Endothelial cell of umbilical vein (primary cell): ENCODE results near the gene PIK3R2. TPM values are rescaled to one million over a fixed set of nuclear protein-coding genes. Genes with fewer than 3 reads are reported as not detected.

Experiments
- BruUV-seq: library from RNA; stranded (reverse); fragments of 400-500 nt; replicated peaks from 2 replicates; lab custom pipeline; 2021; lab: Mats Ljungman, UMichigan
- CTCF ChIA-PET: fragments of 300-600, 350-600 bp; sonication (Branson Sonifier 250); formaldehyde crosslinking; loops from one replicate; lab custom pipeline; 2021; ENCODE audit warnings: antibody characterized with exemption, inconsistent platforms; lab: Charles Lee
- POLR2A ChIA-PET: fragments of 300-600, 350-600 bp; sonication (Branson Sonifier 250); formaldehyde crosslinking; loops from one replicate; lab custom pipeline; 2021; ENCODE audit warnings: antibody characterized with exemption, inconsistent platforms; lab: Charles Lee
- DNase-seq: peaks from one replicate; pipeline ENCODE4 v3.0.0-alpha.2; 2011; ENCODE audit warnings: low read depth, low spot score
- FAIRE-seq: peaks from 2 replicates; lab custom pipeline; 2011; peaks lifted over from hg19 to GRCh38; lab: Jason Lieb, UNC
- H2AFZ ChIP-seq: 2 replicates; pipeline ENCODE4 v1.6.0; 2012; ENCODE audit warnings: low read depth, low read length, control low read depth, inconsistent platforms
- H3K27ac ChIP-seq: 2 replicates; pipeline ENCODE4 v1.5.1; 2011; ENCODE audit warnings: low read depth, mild to moderate bottlenecking, control low read depth, low read length, moderate library complexity; ENCODE audit not compliant: insufficient read depth
- H3K27me3 ChIP-seq, 2 experiments: 2 replicates each; pipeline versions ENCODE4 v1.6.0 to v1.6.1; 2011; ENCODE audit warnings: low read length in 2 of 2, mixed read lengths in 1 of 2; ENCODE audit not compliant: control insufficient read depth in 2 of 2, insufficient read depth in 2 of 2
- H3K36me3 ChIP-seq, 2 experiments: 2 replicates in 1 of 2; 3 replicates in 1 of 2; pipeline ENCODE4 v1.5.1; 2011; ENCODE audit warnings: low read length in 2 of 2, mild to moderate bottlenecking in 1 of 2, moderate library complexity in 1 of 2; ENCODE audit not compliant: control insufficient read depth in 2 of 2, insufficient read depth in 2 of 2; ENCODE audit errors: extremely low read depth in 1 of 2
- H3K4me1 ChIP-seq: 3 replicates; pipeline ENCODE4 v1.5.1; 2011; ENCODE audit warnings: mild to moderate bottlenecking, low read length; ENCODE audit not compliant: control insufficient read depth, insufficient read depth; ENCODE audit errors: extremely low read depth
- H3K4me2 ChIP-seq: 2 replicates; pipeline ENCODE4 v1.6.1; 2011; ENCODE audit warnings: low read length, control low read depth, mixed read lengths; ENCODE audit not compliant: insufficient read depth
- H3K4me3 ChIP-seq, 3 experiments: fragments of 200-600 bp in 1 of 3; sonication (generic), shearing (Covaris generic) in 1 of 3; replicated peaks in 1 of 3; 2 replicates each; pipeline ENCODE4 v1.5.1; 2011 to 2016; ENCODE audit warnings: control low read depth in 3 of 3, low read length in 3 of 3, mild to moderate bottlenecking in 2 of 3, inconsistent platforms in 1 of 3, low read depth in 1 of 3, moderate library complexity in 1 of 3; ENCODE audit not compliant: insufficient read depth in 1 of 3
- H3K79me2 ChIP-seq: 2 replicates; pipeline ENCODE4 v1.6.0; 2012; ENCODE audit warnings: low read length, inconsistent platforms; ENCODE audit not compliant: control insufficient read depth, insufficient read depth
- H3K9ac ChIP-seq: replicated peaks from 2 replicates; pipeline ENCODE3; 2011; ENCODE audit warnings: low read length, control low read depth; ENCODE audit not compliant: insufficient read depth; ENCODE audit errors: extremely low read depth
- H3K9me1 ChIP-seq: replicated peaks from 3 replicates; pipeline ENCODE4 v1.6.0; 2011; ENCODE audit warnings: mild to moderate bottlenecking, low read length; ENCODE audit not compliant: control insufficient read depth, insufficient read depth; ENCODE audit errors: extremely low read depth
- H3K9me3 ChIP-seq: replicated peaks from 2 replicates; pipeline ENCODE4 v1.5.1; 2012; ENCODE audit warnings: low read length, inconsistent platforms; ENCODE audit not compliant: control insufficient read depth, insufficient read depth
- H4K20me1 ChIP-seq: replicated peaks from 2 replicates; pipeline ENCODE3; 2011; ENCODE audit warnings: mild to moderate bottlenecking, low read length; ENCODE audit not compliant: control insufficient read depth, insufficient read depth; ENCODE audit errors: extremely low read depth
- CTCF ChIP-seq, 2 donors: IDR thresholded peaks; 1 replicate in 1 of 2; 2 replicates in 1 of 2; pipeline ENCODE4 v1.5.1; 2011; ENCODE audit warnings: low read length in 2 of 2, mild to moderate bottlenecking in 2 of 2, moderate library complexity in 2 of 2, control low read depth in 1 of 2, inconsistent platforms in 1 of 2, low read depth in 1 of 2; ENCODE audit not compliant: insufficient read depth in 1 of 2; ENCODE audit errors: extremely low read depth in 1 of 2
- EZH2 ChIP-seq: IDR thresholded peaks from 2 replicates; pipeline ENCODE4 v1.6.1; 2012; ENCODE audit warnings: borderline replicate concordance, low read depth, mild to moderate bottlenecking, moderate library complexity, low read length, inconsistent platforms; ENCODE audit not compliant: severe bottlenecking
- FOS ChIP-seq: IDR thresholded peaks from 2 replicates; pipeline ENCODE4 v1.6.1; 2011; ENCODE audit warnings: mild to moderate bottlenecking, low read length, moderate library complexity, borderline replicate concordance; ENCODE audit not compliant: insufficient read depth
- GATA2 ChIP-seq: IDR thresholded peaks from 2 replicates; pipeline ENCODE4 v1.7.0; 2011; ENCODE audit warnings: low read depth, mild to moderate bottlenecking, moderate library complexity, mixed read lengths, low read length; ENCODE audit not compliant: insufficient read length, insufficient read depth
- JUN ChIP-seq: IDR thresholded peaks from 2 replicates; pipeline ENCODE4 v1.6.1; 2011; ENCODE audit warnings: borderline replicate concordance, low read depth; ENCODE audit not compliant: insufficient read length, insufficient read depth
- MAX ChIP-seq: IDR thresholded peaks from 2 replicates; pipeline ENCODE4 v1.6.1; 2011; ENCODE audit not compliant: insufficient read depth, insufficient read length
- MYC ChIP-seq: IDR thresholded peaks from one replicate; pipeline ENCODE4 v1.6.1; 2011; ENCODE audit warnings: mild to moderate bottlenecking, low read depth, low read length
- POLR2A ChIP-seq: IDR thresholded peaks from 2 replicates; pipeline ENCODE4 v1.6.1; 2012; ENCODE audit warnings: low read depth, mild to moderate bottlenecking, control low read depth, low read length
- POLR2AphosphoS5 ChIP-seq: IDR thresholded peaks from 2 replicates; pipeline ENCODE4 v1.6.1; 2012; ENCODE audit warnings: low read depth, mild to moderate bottlenecking, control low read depth, low read length, moderate library complexity; ENCODE audit not compliant: insufficient read depth
- dilution Hi-C: fragments of 300-500 bp; cut with MboI; formaldehyde crosslinking; loops from one replicate; pipeline ENCODE4 v1.15.0; 2019; ENCODE audit warnings: low sequenced_read_pairs; ENCODE audit not compliant: extremely low pct_ligation_motif_present
- intact Hi-C: fragments of 100-400 bp; cut with micrococcal nuclease; formaldehyde crosslinking; loops from one replicate; pipeline ENCODE4 v1.10.0; 2022
- polyA plus RNA-seq, 4 experiments: library from polyadenylated mRNA; depleted of rRNA in 3 of 4; stranded (reverse) in 3 of 4; unstranded in 1 of 4; fragments of >200 nt; gene quantifications; 2 replicates each; pipeline versions ENCODE4 v1.2.1 to v1.2.3, GENCODE V29; 2011 to 2012; ENCODE audit warnings: missing spikeins in 1 of 4
- total RNA-seq: library from RNA; stranded (reverse); gene quantifications from 2 replicates; pipeline ENCODE4 v1.2.3, GENCODE V29; 2021

PIK3R2 gene
- total and polyA plus RNA-seq, 2 donors (not counting 3 experiments of a cell fraction or from before 2014, with no cell fraction given), result 8.1 to 15.2 TPM

- CTCF ChIA-PET, result interaction anchor here (1.3 kb wide), 1 partner anchor 59 kb away, joined by 6 read pairs; no protein-coding TSS in a partner anchor
- H3K9ac ChIP-seq, result no peak overlapping the region
- H3K9me1 ChIP-seq, result no peaks in the 10 kb centered on the region
- H4K20me1 ChIP-seq, result no peaks in the 10 kb centered on the region
- POLR2A ChIA-PET, result no interaction called here
- H3K4me2 ChIP-seq, result no peak overlapping the region
- H3K27me3 ChIP-seq, result peaks cover 0 to 2% of the 10 kb centered on the region in 2 experiments
- H2AFZ ChIP-seq, result no peak overlapping the region
- no peak overlapping the region for H3K27ac ChIP-seq
- no peak for DNase-seq
- peaks cover 3% of the 10 kb centered on the region for H3K4me1 ChIP-seq
- intact Hi-C loops (no loop called here), dilution Hi-C loops (no loop called here)
- no TSS peak for BruUV-seq
- peaks cover 4 to 10% of the 10 kb centered on the region in 2 experiments for H3K36me3 ChIP-seq
- TF ChIP-seq MAX (no peak), POLR2AphosphoS5 (no peak), GATA2 (no peak), MYC (no peak), CTCF (IDR thresholded peaks at IDR 0.05; ENCODE audit: extremely low read depth in 1 of 2, insufficient read depth in 1 of 2, low read depth in 1 of 2, low read length in 2 of 2) (no peak), JUN (no peak), FOS (no peak), POLR2A (no peak), EZH2 (no peak)
- no peak for FAIRE-seq
- H3K79me2 ChIP-seq, result no peaks in the 10 kb centered on the region
- H3K4me3 ChIP-seq, result no peak overlapping the region
- H3K9me3 ChIP-seq, result no peaks in the 10 kb centered on the region
These were observed 19.5 kb downstream of the PIK3R2 start for GRCh38 chr19:18172331-18173053.
